WERI-Rb-1 (cell line): ENCODE measurements around the gene HDAC9.

Experiments used
- DNase-seq: peaks from one replicate; pipeline ENCODE4 v3.0.0-alpha.2; 2020
- H3K27ac ChIP-seq: fragments of 250-450 bp; sonication (Bioruptor Pico); 2 replicates; pipeline ENCODE4 v1.5.1; 2020; ENCODE audit warnings: mild to moderate bottlenecking, moderate library complexity
- H3K27me3 ChIP-seq: fragments of 250-450 bp; sonication (Bioruptor Pico); 2 replicates; pipeline ENCODE4 v1.5.1; 2021; ENCODE audit warnings: mild to moderate bottlenecking, low read depth, moderate library complexity; ENCODE audit not compliant: insufficient read depth, severe bottlenecking
- H3K36me3 ChIP-seq: fragments of 250-450 bp; sonication (Bioruptor Pico); 2 replicates; pipeline ENCODE4 v1.5.1; 2020; ENCODE audit warnings: mild to moderate bottlenecking, moderate library complexity
- H3K4me3 ChIP-seq: 2 replicates; pipeline ENCODE4 v1.5.1; 2011; ENCODE audit warnings: low read depth, mild to moderate bottlenecking, control low read depth, low read length
- H3K9me3 ChIP-seq: fragments of 250-450 bp; sonication (Bioruptor Pico); 2 replicates; pipeline ENCODE4 v1.5.1; 2021; ENCODE audit warnings: mild to moderate bottlenecking, moderate library complexity; ENCODE audit not compliant: severe bottlenecking
- TF ChIP-seq, protein P1 (sequence below): IDR thresholded peaks from 2 replicates; pipeline ENCODE4 v1.5.1; 2011; ENCODE audit warnings: low read depth, mild to moderate bottlenecking, control low read depth, inconsistent platforms, low read length

The HDAC9 gene

DNA sequence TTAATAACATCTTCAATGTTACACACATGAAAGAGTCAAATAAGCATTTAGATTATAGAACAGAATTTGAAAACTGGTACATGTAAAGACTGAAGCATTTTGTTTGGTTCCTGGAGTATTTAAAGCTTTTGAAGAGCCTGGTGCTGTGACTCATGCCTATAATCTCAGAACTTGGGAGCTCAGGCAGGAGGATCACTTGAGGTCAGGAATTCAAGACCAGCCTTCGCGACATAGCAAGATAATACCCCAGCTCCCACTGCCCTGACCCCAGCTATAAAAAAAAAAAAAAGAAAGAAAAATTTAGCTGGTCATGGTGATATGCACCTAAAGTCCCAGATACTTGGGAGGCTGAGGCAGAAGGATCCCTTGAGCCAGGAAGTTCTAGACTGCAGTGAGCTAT, 87.8 kb downstream of the HDAC9 start:
- no peaks in the 10 kb centered on the region for H3K27me3 ChIP-seq
- no peak for DNase-seq
- TF ChIP-seq, protein P1, sequence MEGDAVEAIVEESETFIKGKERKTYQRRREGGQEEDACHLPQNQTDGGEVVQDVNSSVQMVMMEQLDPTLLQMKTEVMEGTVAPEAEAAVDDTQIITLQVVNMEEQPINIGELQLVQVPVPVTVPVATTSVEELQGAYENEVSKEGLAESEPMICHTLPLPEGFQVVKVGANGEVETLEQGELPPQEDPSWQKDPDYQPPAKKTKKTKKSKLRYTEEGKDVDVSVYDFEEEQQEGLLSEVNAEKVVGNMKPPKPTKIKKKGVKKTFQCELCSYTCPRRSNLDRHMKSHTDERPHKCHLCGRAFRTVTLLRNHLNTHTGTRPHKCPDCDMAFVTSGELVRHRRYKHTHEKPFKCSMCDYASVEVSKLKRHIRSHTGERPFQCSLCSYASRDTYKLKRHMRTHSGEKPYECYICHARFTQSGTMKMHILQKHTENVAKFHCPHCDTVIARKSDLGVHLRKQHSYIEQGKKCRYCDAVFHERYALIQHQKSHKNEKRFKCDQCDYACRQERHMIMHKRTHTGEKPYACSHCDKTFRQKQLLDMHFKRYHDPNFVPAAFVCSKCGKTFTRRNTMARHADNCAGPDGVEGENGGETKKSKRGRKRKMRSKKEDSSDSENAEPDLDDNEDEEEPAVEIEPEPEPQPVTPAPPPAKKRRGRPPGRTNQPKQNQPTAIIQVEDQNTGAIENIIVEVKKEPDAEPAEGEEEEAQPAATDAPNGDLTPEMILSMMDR, result no peak
- no peak overlapping the region for H3K4me3 ChIP-seq
- no peaks in the 10 kb centered on the region for H3K36me3 ChIP-seq
- no peak overlapping the region for H3K27ac ChIP-seq
- H3K9me3 ChIP-seq, result no peaks in the 10 kb centered on the region

DNA sequence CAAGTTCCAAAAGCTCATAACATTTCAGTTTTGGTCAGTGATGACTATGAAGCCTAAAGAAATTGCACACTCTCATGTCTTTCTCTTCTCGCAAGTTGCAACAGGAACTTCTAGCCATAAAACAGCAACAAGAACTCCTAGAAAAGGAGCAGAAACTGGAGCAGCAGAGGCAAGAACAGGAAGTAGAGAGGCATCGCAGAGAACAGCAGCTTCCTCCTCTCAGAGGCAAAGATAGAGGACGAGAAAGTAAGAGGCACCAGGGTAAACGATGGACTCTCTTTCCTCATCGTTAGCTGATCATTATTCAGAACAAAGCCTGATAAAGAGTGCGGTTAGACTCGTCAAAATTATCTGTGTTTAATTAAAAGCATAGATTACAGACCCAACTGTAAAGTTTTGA, 94.7 kb downstream of the HDAC9 start:
- H3K9me3 ChIP-seq, result no peaks in the 10 kb centered on the region
- H3K36me3 ChIP-seq, result no peaks in the 10 kb centered on the region
- TF ChIP-seq, protein P1, result no peak
- no peak overlapping the region for H3K4me3 ChIP-seq
- no peaks in the 10 kb centered on the region for H3K27me3 ChIP-seq
- no peak for DNase-seq
- no peak overlapping the region for H3K27ac ChIP-seq

DNA sequence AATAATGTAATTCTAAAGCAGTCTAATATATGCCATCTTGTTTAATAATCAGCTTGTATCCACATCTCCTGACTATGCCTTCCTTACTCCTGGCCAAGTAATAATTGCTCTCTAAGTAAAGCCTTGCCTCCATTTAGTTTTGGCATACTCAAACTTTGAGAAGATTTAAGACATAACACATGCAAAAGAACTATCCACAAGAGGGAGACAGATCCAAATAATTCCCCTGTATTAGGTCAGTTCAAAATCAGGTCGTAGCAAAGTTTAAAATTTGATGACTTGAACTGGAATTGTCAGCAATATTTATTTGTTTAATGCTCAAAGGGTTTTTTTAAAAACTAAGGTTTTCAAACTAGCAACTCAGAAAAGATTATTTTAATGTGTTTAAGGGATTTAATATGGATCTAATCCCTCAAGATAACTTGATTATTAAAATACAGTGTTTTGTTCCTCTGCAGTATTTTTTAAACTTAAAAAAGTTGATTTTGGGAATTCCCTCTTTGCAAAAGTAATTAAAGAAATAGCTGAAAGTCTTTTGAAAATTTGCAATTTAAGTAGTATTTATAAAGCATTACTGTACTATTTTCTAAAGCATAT, 95.3 kb downstream of the HDAC9 start:
- no peaks in the 10 kb centered on the region for H3K9me3 ChIP-seq
- H3K4me3 ChIP-seq, result no peak overlapping the region
- TF ChIP-seq, protein P1, result peak; percentile 22; the same call in 1 of the 2 replicates
- H3K27me3 ChIP-seq, result no peaks in the 10 kb centered on the region
- no peak overlapping the region for H3K27ac ChIP-seq
- no peaks in the 10 kb centered on the region for H3K36me3 ChIP-seq
- DNase-seq, result no peak

DNA sequence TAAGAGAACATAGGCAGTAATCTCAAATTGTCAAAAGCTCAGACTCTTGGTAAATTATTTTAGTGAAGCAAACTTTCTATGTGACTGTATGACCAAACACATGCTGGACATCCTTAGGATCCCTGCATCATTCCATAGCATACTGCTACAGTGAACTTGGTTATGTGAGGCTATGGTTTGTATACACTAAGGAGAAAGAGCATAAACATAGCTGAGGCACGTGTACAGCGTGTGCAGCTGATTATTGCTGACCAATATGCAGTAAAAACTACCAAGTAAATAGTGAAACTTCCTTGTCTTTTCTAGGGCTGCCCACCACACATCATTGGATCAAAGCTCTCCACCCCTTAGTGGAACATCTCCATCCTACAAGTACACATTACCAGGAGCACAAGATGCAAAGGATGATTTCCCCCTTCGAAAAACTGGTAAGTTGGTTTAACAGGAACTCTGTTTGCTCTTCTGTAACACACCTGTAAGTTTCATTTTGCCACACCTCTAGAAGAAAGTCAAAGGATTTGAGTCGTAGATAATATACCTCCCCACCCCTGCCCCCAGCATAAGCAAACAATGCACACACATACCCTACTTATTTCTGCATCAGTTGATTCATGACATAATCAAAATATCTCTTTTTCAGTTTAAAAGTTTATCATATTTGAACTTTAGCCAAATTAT, 98.2 kb downstream of the HDAC9 start:
- H3K27me3 ChIP-seq, result no peaks in the 10 kb centered on the region
- no peaks in the 10 kb centered on the region for H3K36me3 ChIP-seq
- no peaks in the 10 kb centered on the region for H3K9me3 ChIP-seq
- TF ChIP-seq, protein P1, result no peak
- H3K27ac ChIP-seq, result no peak overlapping the region
- no peak overlapping the region for H3K4me3 ChIP-seq
- DNase-seq, result no peak

DNA sequence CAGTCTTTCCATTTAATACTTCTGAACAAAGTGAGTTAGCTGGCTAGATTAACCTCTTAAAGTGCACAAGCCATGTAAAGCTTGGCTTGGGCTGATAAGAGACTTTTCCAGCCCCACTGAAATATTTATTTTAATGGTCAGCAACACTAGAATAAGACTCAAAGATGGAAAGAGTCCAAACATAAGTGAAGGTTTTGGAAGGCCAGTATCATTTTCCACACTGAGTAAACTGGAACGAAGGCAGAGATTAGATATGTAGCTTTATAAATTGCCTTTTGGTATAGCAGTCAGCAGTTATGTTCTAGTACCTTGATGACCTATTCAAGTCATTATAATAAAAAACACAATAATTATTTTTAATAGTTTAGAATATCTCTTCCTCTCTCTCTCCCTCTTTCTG, 102.2 kb downstream of the HDAC9 start:
- H3K36me3 ChIP-seq, result no peaks in the 10 kb centered on the region

More for the DNA sequence above, 102.2 kb downstream of the HDAC9 start:
- no peak for DNase-seq
- H3K27ac ChIP-seq, result no peak overlapping the region
- H3K4me3 ChIP-seq, result no peak overlapping the region
- no peaks in the 10 kb centered on the region for H3K27me3 ChIP-seq
- no peaks in the 10 kb centered on the region for H3K9me3 ChIP-seq
- TF ChIP-seq, protein P1, result no peak
